Endothelial cell of hepatic sinusoid (primary cell): ENCODE results near the gene TNNT3.

Experiments used
- in situ Hi-C: cut with HindIII; loops from 2 replicates; pipeline ENCODE4 v1.10.0; 2017; ENCODE audit warnings: low sequenced_read_pairs

The TNNT3 gene

GRCh38 chr11:1982873-1983600 is 63.5 kb downstream of the TNNT3 start:
- in situ Hi-C loops = no loop called here

GRCh38 chr11:1983601-1983961 is 64.1 kb downstream of the TNNT3 start:
- in situ Hi-C loops = no loop called here

- in situ Hi-C loops = no loop called here
Measured at GRCh38 chr11:1987024-1987423, 67.5 kb downstream of the TNNT3 start.

GRCh38 chr11:1988174-1988573 is 68.7 kb downstream of the TNNT3 start:
- in situ Hi-C loops = no loop called here
